Right lobe of liver (tissue), 6 donors: ENCODE data around the gene B3GAT2. TPM values are rescaled to one million over a fixed set of nuclear protein-coding genes. Genes with fewer than 3 reads are reported as not detected.

Experiments
- ATAC-seq, 4 donors: fragments of 200-7000 bp; cut with Tn5 transposase; one replicate each; pipeline ENCODE4 v1.9.1; 2020; ENCODE audit warnings: mild to moderate bottlenecking in 4 of 4, moderate library complexity in 4 of 4
- DNase-seq, 3 donors: peaks; one replicate each; pipeline ENCODE4 v3.0.0-alpha.2; 2020
- H3K27ac ChIP-seq, 3 donors: fragments of 200-600 bp; one replicate each; pipeline ENCODE4 v1.8.0; 2022
- H3K27me3 ChIP-seq, 2 donors: fragments of 200-600 bp; one replicate each; pipeline ENCODE4 v1.8.0; 2022
- H3K36me3 ChIP-seq, 4 donors: fragments of 200-600 bp; sonication (generic) in 1 of 4; one replicate each; pipeline versions ENCODE4 v1.5.1 to v1.8.0; 2017 to 2022; ENCODE audit warnings: control low read depth in 1 of 4
- H3K4me1 ChIP-seq, 4 donors: fragments of 200-600 bp; sonication (generic) in 1 of 4; one replicate each; pipeline versions ENCODE4 v1.5.1 to v1.8.0; 2017 to 2022; ENCODE audit warnings: control low read depth in 1 of 4
- H3K4me3 ChIP-seq, 3 donors: fragments of 200-600 bp; one replicate each; pipeline ENCODE4 v1.8.0; 2022
- H3K9me3 ChIP-seq, 4 donors: fragments of 200-600 bp; sonication (generic) in 1 of 4; one replicate each; pipeline versions ENCODE4 v1.5.1 to v1.8.0; 2017 to 2022; ENCODE audit warnings: control low read depth in 1 of 4
- CTCF ChIP-seq, 4 donors: fragments of 200-600 bp in 3 of 4; fragments of 450-650 bp in 1 of 4; IDR thresholded peaks; one replicate each; pipeline versions ENCODE4 v1.5.1 to v1.8.0; 2016 to 2022; ENCODE audit warnings: antibody characterized with exemption in 4 of 4, mild to moderate bottlenecking in 2 of 4
- POLR2A ChIP-seq: fragments of 450-650 bp; IDR thresholded peaks from one replicate; pipeline ENCODE4 v1.6.1; 2017; ENCODE audit warnings: antibody characterized with exemption, mild to moderate bottlenecking
- WGBS: methylation state at CpG from one replicate; pipeline ENCODE4 v1.1.6; 2018; ENCODE audit warnings: low coverage, low lambda C conversion rate; ENCODE audit not compliant: insufficient coverage; ENCODE audit errors: missing lambda C conversion rate; 5-methylcytosine and 5-hydroxymethylcytosine counted together
- intact Hi-C, 2 donors: fragments of 100-400 bp; cut with DNase I; formaldehyde crosslinking; loops; one replicate each; pipeline versions ENCODE4 v1.11.2 to v1.14.1; 2022
- total RNA-seq, 6 experiments: library from RNA; depleted of rRNA in 2 of 6; stranded (reverse); fragments of >200 nt in 2 of 6; fragmentation: NEBNext Ultra II Directional in 3 of 6; extraction: Animal tissue kit (Norgen Biotek cat#: 25700) in 3 of 6; gene quantifications; one replicate each; pipeline versions ENCODE4 v1.1.0 to v1.2.4, GENCODE V29; 2016 to 2023
- donor health status: DM: no; HTN: yes; CAD: no.
- donor health status: DM: no; HTN: no; CAD: no.
- donor health status: DM: no; HTN: no; CAD: no.
- donor health status: DM: no; HTN: yes; CAD: no.
- donor health status: DM: no; HTN: yes; CAD: no.

Gene B3GAT2
- total RNA-seq, 6 experiments from 2014 or later = 0.04 TPM; not detected in 5

GRCh38 chr6:70857387-70858077, 99.3 kb downstream of the B3GAT2 start:
- WGBS = 97% methylated on average over 3 of the region's 5 CpGs
- TF ChIP-seq POLR2A (no peak), CTCF (IDR thresholded peaks at IDR 0.05) (no peak)
- intact Hi-C loops = no loop called here
- H3K9me3 ChIP-seq = no peaks in the 10 kb centered on the region
- ATAC-seq (no peak), DNase-seq (no peak)
- H3K36me3 ChIP-seq = peaks cover 0 to 21% (median 4%) of the 10 kb centered on the region in 4 donors
- no peak overlapping the region for H3K27ac ChIP-seq
- no peaks in the 10 kb centered on the region for H3K27me3 ChIP-seq
- no peaks in the 10 kb centered on the region for H3K4me1 ChIP-seq
- H3K4me3 ChIP-seq = no peak overlapping the region

DNA sequence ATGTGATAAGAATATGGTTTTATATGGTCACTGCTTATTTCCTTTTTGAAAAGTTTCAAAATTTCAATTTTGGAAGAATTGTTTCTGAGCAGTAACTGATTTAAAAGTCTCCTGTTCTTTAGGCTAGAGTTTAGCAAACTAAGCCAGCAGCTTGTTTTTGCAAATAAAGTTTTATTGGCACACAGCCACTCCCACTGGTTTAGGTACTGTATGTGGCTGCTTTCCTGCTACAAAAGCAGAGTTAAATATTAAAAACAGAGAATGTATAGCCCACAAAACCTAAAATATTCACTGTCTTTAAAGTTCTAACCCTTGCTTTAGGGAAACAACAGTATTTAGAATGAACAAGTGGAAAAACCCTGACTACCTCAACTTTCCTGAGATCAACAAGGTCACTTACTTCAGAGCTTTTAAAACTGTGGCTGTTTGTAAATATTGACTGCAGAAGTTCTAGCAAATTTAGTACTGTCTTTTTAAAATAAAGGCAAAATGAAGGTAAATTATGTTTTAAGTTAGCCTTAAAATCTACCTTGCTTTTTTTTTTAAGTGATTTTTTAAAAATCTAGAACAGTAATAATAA, 104.1 kb downstream of the B3GAT2 start:
- Histone ChIP-seq H3K4me1 (peaks cover 0 to 10% (median 3%) of the 10 kb centered on the region in 4 donors), H3K4me3 (no peak overlapping the region), H3K36me3 (peaks cover 0 to 9% (median 2%) of the 10 kb centered on the region in 4 donors), H3K9me3 (no peaks in the 10 kb centered on the region), H3K27me3 (no peaks in the 10 kb centered on the region), H3K27ac (no peak overlapping the region)
- ATAC-seq (peak in 1 of 4 donors; percentile 16), DNase-seq (no peak)
- TF ChIP-seq CTCF (IDR thresholded peaks at IDR 0.05) = no peak
- TF ChIP-seq POLR2A = no peak
- intact Hi-C loops = no loop called here

- WGBS = 32% methylated on average over 1 of the region's 1 CpG
- ATAC-seq = peak; percentile 79 to 90 (median 83)
These were observed 107.4 kb downstream of the B3GAT2 start for GRCh38 chr6:70849348-70850069.

More at GRCh38 chr6:70849348-70850069, 107.4 kb downstream of the B3GAT2 start:
- peaks cover 0 to 10% (median 3%) of the 10 kb centered on the region in 4 donors for H3K4me1 ChIP-seq
- no peaks in the 10 kb centered on the region for H3K27me3 ChIP-seq
- H3K27ac ChIP-seq = peak overlapping the region in 1 of 3 donors; percentile 34
- TF ChIP-seq POLR2A = no peak
- TF ChIP-seq CTCF (IDR thresholded peaks at IDR 0.05) = no peak
- no peak overlapping the region for H3K4me3 ChIP-seq
- DNase-seq = no peak
- no peaks in the 10 kb centered on the region for H3K9me3 ChIP-seq
- no peaks in the 10 kb centered on the region for H3K36me3 ChIP-seq
- intact Hi-C loops = no loop called here
